Stimulated activated naive B cell treated with anti-CD40 and anti-IgM and Interleukin-4, amounts not matched to agents 10 μg/mL and 1 μg/mL and 100 μg/mL, for 72 hours (primary cell): ENCODE measurements around the gene MRPL42.

Experiments
- ATAC-seq, 2 donors: fragments of 150-1000 bp; cut with Tn5 transposase; replicated peaks; 2 replicates each; pipeline ENCODE4 v1.10.0; 2021; ENCODE audit warnings: moderate library complexity in 1 of 2
- DNase-seq: peaks from one replicate; pipeline ENCODE4 v3.0.0; 2021
- H3K27ac Mint-ChIP-seq: one replicate; pipeline ENCODE4 v1.8.0; 2022; ENCODE audit warnings: mild to moderate bottlenecking, mixed read lengths
- H3K27me3 Mint-ChIP-seq, 2 donors: one replicate each; pipeline ENCODE4 v1.8.0; 2022; ENCODE audit warnings: mixed read lengths in 2 of 2
- H3K36me3 Mint-ChIP-seq, 2 donors: one replicate each; pipeline ENCODE4 v1.8.0; 2022; ENCODE audit warnings: mixed read lengths in 2 of 2, mild to moderate bottlenecking in 1 of 2
- H3K4me1 Mint-ChIP-seq, 2 donors: one replicate each; pipeline ENCODE4 v1.8.0; 2022; ENCODE audit warnings: mixed read lengths in 2 of 2, mild to moderate bottlenecking in 1 of 2
- H3K4me3 Mint-ChIP-seq, 2 donors: one replicate each; pipeline ENCODE4 v1.8.0; 2022; ENCODE audit warnings: mild to moderate bottlenecking in 2 of 2, mixed read lengths in 2 of 2, moderate library complexity in 1 of 2
- H3K9me3 Mint-ChIP-seq, 2 donors: one replicate each; pipeline ENCODE4 v1.8.0; 2022; ENCODE audit warnings: mixed read lengths in 2 of 2, mild to moderate bottlenecking in 1 of 2

MRPL42 gene

DNA sequence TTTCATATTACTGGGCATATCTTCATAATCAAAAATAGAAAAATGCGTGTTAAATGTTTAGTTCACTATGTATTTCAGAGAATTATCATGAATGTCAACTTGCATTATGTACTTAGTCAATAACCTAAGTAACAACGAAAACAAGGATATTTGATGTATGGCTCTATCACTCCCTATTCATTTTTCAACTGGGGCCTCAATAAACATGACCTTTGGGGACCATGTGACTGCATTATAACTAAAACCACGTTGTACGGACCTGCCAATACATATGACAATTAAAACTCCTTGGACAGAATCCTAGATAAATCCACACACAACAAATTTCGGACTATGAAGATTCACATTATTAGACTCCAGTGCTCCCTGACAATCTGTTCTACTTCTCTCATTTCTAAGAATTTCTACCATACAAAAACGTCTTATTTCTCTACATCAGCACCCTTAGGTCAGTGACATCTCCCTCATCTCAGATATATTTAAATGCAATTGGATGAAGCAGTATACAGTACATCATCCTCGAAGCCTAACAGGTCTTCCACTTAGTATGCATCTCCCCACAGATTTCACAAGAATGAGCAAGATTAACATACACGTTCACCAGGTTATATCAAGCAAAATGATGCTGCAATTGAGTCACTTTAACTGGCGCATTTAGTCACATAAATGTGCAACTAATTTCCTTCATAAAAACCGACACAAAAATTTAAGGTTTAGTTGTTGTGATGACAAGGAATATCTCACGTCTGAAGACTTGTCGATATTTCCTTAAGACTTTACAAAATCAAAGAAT lies 27.1 kb upstream of the MRPL42 start:
- ATAC-seq, result no peak
- H3K4me1 Mint-ChIP-seq, result peaks cover 51 to 70% of the 10 kb centered on the region in 2 donors

GRCh38 chr12:93441081-93441616 lies 26.2 kb upstream of the MRPL42 start:
- no peaks in the 10 kb centered on the region for H3K9me3 Mint-ChIP-seq
- ATAC-seq (peak; percentile 9 to 13), DNase-seq (peak; percentile 10)
- H3K36me3 Mint-ChIP-seq, result peaks cover 7 to 23% of the 10 kb centered on the region in 2 donors
- H3K27me3 Mint-ChIP-seq, result no peaks in the 10 kb centered on the region
- H3K4me1 Mint-ChIP-seq, result peaks cover 46 to 63% of the 10 kb centered on the region in 2 donors
- H3K27ac Mint-ChIP-seq, result peak overlapping the region; percentile 97
- H3K4me3 Mint-ChIP-seq, result peak overlapping the region; percentile 93 to 94

More for the DNA sequence above, 27.1 kb upstream of the MRPL42 start:
- Mint-ChIP-seq H3K27me3 (no peaks in the 10 kb centered on the region), H3K27ac (peak overlapping the region; percentile 97), H3K4me3 (peak overlapping the region; percentile 93 to 94), H3K36me3 (peaks cover 8 to 24% of the 10 kb centered on the region in 2 donors), H3K9me3 (no peaks in the 10 kb centered on the region)
- no peak for DNase-seq

DNA sequence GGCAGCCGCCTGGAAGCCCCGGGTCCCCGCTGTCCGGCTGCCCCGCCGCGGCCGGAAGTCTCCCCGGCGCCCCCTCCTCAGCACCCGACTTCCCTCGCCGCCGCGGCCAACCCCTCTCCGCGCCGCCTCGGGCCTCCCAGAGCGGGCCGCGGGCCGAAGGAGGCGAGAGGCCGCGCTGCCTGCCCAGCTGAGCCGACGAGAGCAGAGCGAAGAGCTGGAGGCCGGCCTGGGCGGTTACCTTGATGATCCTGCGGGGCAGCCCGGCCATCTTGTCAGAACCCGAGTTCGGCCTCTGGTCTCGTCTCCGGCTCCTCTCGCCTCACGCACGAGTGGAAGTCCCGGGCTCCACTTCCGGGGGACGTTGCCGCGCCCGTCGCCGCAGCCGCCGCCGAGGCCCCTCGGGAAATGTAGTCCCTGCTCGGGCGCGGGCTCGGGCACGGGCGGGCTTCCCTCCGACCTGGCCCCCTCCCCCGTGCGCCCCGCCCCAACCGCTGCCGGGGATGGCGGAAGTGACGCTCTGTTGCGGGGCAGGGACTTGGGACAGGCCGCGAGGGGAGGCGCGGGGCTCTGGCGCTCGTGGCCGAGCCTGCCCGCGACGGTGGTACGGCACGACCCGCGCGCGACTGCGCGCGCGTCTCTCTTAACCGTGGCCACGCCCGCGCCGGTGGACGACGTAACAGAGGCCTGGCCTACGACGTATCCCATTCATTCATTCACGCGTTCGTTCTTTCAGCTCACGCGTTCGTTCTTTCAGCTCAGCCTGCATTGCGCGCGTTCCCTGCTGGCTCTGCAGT lies 25.5 kb upstream of the MRPL42 start, which contains the start of gene UBE2N:
UBE2N (minus strand) TSS at position 331 of the 794 bp plus-strand sequence; CDS start at position 268, 63 bp downstream.
- ATAC-seq (peak; percentile 83 to 89), DNase-seq (peak; percentile 97)
- Mint-ChIP-seq H3K9me3 (no peaks in the 10 kb centered on the region), H3K27ac (peak within 1 kb of the TSS; percentile 97), H3K4me3 (peak within 1 kb of the TSS; percentile 93 to 94), H3K36me3 (peaks cover 2 to 18% of the 10 kb centered on the region in 2 donors), H3K4me1 (peaks cover 41 to 57% of the 10 kb centered on the region in 2 donors), H3K27me3 (no peaks in the 10 kb centered on the region)

- ATAC-seq, result no peak
- Mint-ChIP-seq H3K27me3 (no peaks in the 10 kb centered on the region), H3K4me1 (peaks cover 35 to 48% of the 10 kb centered on the region in 2 donors), H3K4me3 (peak overlapping the region; percentile 93), H3K27ac (peak overlapping the region; percentile 97), H3K9me3 (no peaks in the 10 kb centered on the region), H3K36me3 (peaks cover 2 to 12% of the 10 kb centered on the region in 2 donors)
- no peak for DNase-seq
These were observed 24.6 kb upstream of the MRPL42 start for GRCh38 chr12:93442411-93443340.

DNA sequence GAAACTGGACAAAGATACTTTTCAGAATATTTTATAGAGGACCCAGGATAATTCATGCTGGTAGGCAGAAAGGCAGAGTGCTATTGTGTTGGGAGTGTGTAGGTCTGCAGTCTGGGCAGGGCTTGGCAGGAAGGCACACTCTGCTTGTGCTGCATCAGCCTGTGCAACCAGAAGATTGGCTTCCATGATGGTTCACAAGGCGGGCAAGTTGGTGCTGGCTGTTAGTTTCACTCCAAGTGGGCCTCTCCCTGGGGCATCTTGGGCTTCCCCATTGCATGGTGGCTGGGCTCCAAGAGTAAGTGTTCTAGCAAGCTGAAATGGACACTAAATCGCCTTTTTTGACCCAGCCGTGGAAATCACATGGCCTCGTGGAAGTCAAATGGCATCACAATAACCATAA lies 23.7 kb upstream of the MRPL42 start:
- peaks cover 2 to 12% of the 10 kb centered on the region in 2 donors for H3K36me3 Mint-ChIP-seq

DNA sequence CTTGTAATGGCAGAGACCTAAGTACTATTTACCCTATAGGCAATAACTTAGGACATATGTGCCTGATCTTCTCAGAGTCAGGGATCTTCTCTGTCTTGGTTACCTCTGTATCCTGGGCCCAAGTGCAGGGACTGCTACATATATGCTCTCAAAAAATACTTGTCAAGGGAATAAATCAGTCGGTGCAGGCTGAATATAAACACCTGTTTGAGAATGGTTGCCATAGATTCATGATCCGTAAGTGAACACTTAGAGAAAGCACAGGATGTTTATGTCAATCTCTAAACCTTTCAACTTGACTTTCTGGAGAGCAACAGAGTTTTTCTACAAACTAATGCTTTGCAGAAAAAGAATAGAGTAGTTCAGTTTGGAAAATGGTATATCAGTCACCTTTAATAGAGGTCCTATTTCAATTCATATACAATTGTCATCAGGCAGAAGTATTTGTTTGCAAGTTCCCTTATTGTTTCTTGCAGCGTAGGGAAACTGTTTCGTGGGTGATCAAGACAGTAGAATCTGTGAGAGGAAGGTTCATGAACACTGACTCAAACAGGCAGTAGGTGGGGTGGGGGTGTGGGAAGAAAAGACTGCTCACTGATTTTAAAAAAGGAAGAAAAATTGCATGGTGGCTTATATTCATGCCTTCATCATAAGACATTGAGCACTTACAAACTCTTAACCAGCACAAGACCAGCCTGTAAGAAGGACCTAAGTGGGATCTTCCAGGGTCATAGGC lies 19.6 kb upstream of the MRPL42 start:
- no peak for ATAC-seq
- H3K4me1 Mint-ChIP-seq, result peaks cover 23 to 24% of the 10 kb centered on the region in 2 donors
- H3K27ac Mint-ChIP-seq, result no peak overlapping the region
- no peaks in the 10 kb centered on the region for H3K27me3 Mint-ChIP-seq
- no peaks in the 10 kb centered on the region for H3K36me3 Mint-ChIP-seq
- DNase-seq, result no peak
- H3K4me3 Mint-ChIP-seq, result no peak overlapping the region
- H3K9me3 Mint-ChIP-seq, result no peaks in the 10 kb centered on the region

More for the DNA sequence above, 23.7 kb upstream of the MRPL42 start:
- ATAC-seq (no peak), DNase-seq (peak; percentile 33)
- H3K27me3 Mint-ChIP-seq, result no peaks in the 10 kb centered on the region
- H3K9me3 Mint-ChIP-seq, result no peaks in the 10 kb centered on the region
- H3K27ac Mint-ChIP-seq, result no peak overlapping the region
- H3K4me3 Mint-ChIP-seq, result peak overlapping the region in 1 of 2 donors; percentile 15
- H3K4me1 Mint-ChIP-seq, result peaks cover 32 to 39% of the 10 kb centered on the region in 2 donors

DNA sequence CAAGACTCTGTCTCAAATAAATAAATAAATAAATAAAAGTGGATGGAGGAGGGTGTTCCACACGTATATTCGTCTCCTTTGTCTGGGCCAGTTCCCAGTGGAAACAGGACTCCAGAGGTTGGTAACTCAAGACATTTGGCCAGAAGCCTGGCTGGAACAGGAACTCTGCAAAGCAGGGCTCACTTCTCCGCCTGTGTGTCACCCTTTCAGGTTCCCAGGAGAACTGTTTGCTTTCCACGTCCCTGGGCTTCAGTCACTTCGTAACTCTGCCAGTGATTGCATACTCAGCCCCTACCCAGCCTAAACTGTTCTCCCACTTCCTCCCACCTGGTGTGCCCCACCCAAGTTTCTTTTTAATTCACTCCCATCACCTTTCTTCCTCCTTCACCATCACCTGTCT lies 18.5 kb upstream of the MRPL42 start:
- no peak for DNase-seq
- no peaks in the 10 kb centered on the region for H3K9me3 Mint-ChIP-seq
- no peaks in the 10 kb centered on the region for H3K36me3 Mint-ChIP-seq
- H3K27ac Mint-ChIP-seq, result no peak overlapping the region
- H3K4me3 Mint-ChIP-seq, result no peak overlapping the region
- H3K4me1 Mint-ChIP-seq, result peaks cover 13 to 14% of the 10 kb centered on the region in 2 donors
- H3K27me3 Mint-ChIP-seq, result no peaks in the 10 kb centered on the region
- ATAC-seq, result peak; percentile 40 to 60

DNA sequence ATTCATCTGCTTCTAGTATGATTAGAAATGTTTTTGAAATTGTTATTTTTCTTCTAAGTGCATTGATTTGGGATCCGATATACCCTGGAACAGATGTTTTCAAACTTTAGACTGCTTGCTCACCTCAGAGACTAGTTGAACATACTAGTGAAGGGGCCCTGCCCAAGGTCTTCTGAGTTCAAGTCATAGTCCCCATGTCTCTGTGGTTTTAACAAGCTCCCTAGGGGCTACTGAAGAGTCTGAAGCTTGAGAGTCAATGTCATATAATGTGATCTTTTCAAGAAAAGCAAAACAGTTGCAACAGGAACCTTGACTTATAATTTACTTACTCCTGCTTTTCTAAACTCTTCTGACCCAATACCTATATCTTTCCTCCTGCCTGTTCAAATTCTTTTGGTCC lies 18.0 kb upstream of the MRPL42 start:
- peak; percentile 97 to 99 for ATAC-seq
- H3K36me3 Mint-ChIP-seq, result no peaks in the 10 kb centered on the region
- peaks cover 13 to 14% of the 10 kb centered on the region in 2 donors for H3K4me1 Mint-ChIP-seq
- no peaks in the 10 kb centered on the region for H3K9me3 Mint-ChIP-seq
- no peaks in the 10 kb centered on the region for H3K27me3 Mint-ChIP-seq
- no peak overlapping the region for H3K27ac Mint-ChIP-seq
- no peak overlapping the region for H3K4me3 Mint-ChIP-seq
- DNase-seq, result no peak

DNA sequence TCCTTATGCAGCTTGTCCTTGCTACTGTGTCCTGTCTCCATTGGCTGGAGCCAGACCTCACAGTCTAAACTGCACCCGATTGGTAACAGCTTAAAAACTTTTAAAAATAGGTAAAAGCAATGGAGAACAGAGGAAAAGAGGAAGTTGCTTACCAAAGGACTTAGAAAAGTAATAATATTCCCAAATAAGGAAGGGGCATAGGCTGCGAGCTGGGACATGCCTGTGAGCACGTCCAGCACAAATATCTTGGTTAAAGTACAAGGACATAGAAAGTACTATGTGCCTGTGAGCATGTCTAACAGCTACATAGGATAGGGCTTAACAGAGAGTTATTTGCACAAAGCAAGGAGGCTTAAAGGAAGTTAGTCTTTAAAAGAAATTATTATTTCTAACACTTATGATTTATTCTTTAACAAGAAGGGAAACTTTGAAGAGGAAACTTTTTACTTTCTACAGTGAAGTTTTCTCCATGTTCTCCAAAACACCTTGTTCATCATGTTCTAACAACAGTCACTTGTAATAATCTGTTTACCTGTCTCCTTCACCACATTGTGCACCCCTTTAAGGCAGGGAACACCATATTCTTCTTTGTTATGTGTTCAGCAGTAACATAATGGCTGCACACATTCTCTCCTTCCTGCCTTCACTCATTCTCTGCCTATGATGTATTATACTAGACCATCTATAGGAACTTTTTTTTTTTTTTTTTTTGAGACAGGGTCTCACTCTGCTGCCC lies 15.7 kb upstream of the MRPL42 start:
- Mint-ChIP-seq H3K4me3 (no peak overlapping the region), H3K36me3 (no peaks in the 10 kb centered on the region), H3K27me3 (no peaks in the 10 kb centered on the region), H3K9me3 (no peaks in the 10 kb centered on the region), H3K4me1 (peaks cover 13 to 14% of the 10 kb centered on the region in 2 donors), H3K27ac (no peak overlapping the region)
- DNase-seq (no peak), ATAC-seq (no peak)

DNA sequence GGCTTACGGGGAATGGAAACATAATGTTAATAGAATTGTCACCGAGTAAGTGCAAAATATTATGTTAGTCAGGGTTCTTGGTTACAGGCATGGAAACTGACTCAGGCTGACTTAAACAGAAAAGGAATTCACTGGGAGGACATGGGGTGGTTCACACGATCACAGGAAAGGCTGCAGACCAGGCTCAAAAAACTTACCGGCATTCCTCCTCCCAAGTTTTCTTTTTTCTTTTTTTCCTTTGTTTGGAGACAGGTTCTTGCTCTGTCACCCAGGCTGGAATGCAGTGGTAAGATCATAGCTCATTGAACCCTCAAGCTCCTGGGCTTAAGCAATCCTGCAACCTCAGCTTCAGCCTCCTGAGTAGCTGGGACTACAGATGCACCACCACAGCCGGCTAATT lies 13.7 kb upstream of the MRPL42 start:
- no peak overlapping the region for H3K27ac Mint-ChIP-seq
- no peaks in the 10 kb centered on the region for H3K9me3 Mint-ChIP-seq
- H3K4me3 Mint-ChIP-seq, result no peak overlapping the region

DNA sequence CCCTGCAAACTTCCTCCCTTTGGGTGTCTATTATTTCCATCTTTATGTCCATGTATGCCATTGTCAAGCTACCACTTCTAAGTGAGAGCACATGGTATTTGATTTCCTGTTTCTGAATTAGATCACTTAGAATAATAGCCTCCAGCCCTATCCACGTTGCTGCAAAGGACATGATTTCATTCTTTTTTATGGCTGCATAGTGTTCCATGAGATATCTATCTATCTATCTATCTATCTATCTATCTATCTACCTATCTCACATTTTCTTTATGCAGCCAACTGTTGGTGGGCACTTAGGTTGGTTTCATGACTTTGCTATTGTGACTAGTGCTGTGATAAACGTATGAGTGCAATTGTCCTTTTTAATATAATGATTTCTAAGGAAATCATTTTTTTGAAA lies 11.2 kb upstream of the MRPL42 start:
- Mint-ChIP-seq H3K4me1 (peaks cover 0 to 4% of the 10 kb centered on the region in 2 donors), H3K36me3 (no peaks in the 10 kb centered on the region), H3K27ac (no peak overlapping the region), H3K4me3 (no peak overlapping the region), H3K27me3 (no peaks in the 10 kb centered on the region), H3K9me3 (no peaks in the 10 kb centered on the region)
- ATAC-seq (no peak), DNase-seq (no peak)

More for the DNA sequence above, 13.7 kb upstream of the MRPL42 start:
- Mint-ChIP-seq H3K36me3 (no peaks in the 10 kb centered on the region), H3K4me1 (peaks cover 11 to 13% of the 10 kb centered on the region in 2 donors), H3K27me3 (no peaks in the 10 kb centered on the region)
- ATAC-seq (no peak), DNase-seq (no peak)

- Mint-ChIP-seq H3K27me3 (no peaks in the 10 kb centered on the region), H3K4me1 (peaks cover 0 to 4% of the 10 kb centered on the region in 2 donors), H3K36me3 (no peaks in the 10 kb centered on the region), H3K27ac (no peak overlapping the region), H3K9me3 (no peaks in the 10 kb centered on the region), H3K4me3 (no peak overlapping the region)
- ATAC-seq, result no peak
- DNase-seq, result no peak
These were observed 8.2 kb upstream of the MRPL42 start for GRCh38 chr12:93459097-93459496.
